ENCODE measurements around the gene KANK2. TPM values are rescaled to one million over a fixed set of nuclear protein-coding genes. Genes with fewer than 3 reads are reported as not detected.

The KANK2 gene
- total and polyA plus RNA-seq, 2 of the 13 experiments (the other 11 are each of a cell fraction or from before 2014, with no cell fraction given) = 5.7 to 12.9 TPM

- TF ChIP-seq ZBTB49 (CRISPR knock-in tag; IDR thresholded peaks at IDR 0.05; ENCODE audit: borderline replicate concordance) (no peak), GFI1 (CRISPR knock-in tag; IDR thresholded peaks at IDR 0.05; ENCODE audit: borderline replicate concordance) (no peak), ATF7 (IDR thresholded peaks at IDR 0.05) (no peak), ATF7 (CRISPR knock-in tag; IDR thresholded peaks at IDR 0.05) (no peak), NR2F1 (CRISPR knock-in tag; IDR thresholded peaks at IDR 0.05) (peak in 1 of 2 experiments; percentile 14; a peak in 1 of 4 replicates), ZNF350 (CRISPR knock-in tag; IDR thresholded peaks at IDR 0.05; ENCODE audit: borderline replicate concordance, low read depth) (no peak), CBX2 (IDR thresholded peaks at IDR 0.05; ENCODE audit: low read depth, low read length) (no peak), CBX2 (CRISPR knock-in tag; IDR thresholded peaks at IDR 0.05; ENCODE audit: low read depth) (no peak), POLR2AphosphoS5 (IDR thresholded peaks at IDR 0.05; ENCODE audit: low read depth, low read length) (peak; percentile 47; the same call in 1 of the 2 replicates), ZNF784 (CRISPR knock-in tag; IDR thresholded peaks at IDR 0.05; ENCODE audit: borderline replicate concordance) (0 out of 2 replicates have a peak, but pooled peaks have one; percentile 23), ZXDC (CRISPR knock-in tag; IDR thresholded peaks at IDR 0.05) (no peak), JDP2 (CRISPR knock-in tag; IDR thresholded peaks at IDR 0.05; ENCODE audit: borderline replicate concordance) (no peak), ZNF569 (CRISPR knock-in tag; IDR thresholded peaks at IDR 0.05; ENCODE audit: borderline replicate concordance) (no peak), SP140L (CRISPR knock-in tag; IDR thresholded peaks at IDR 0.05; ENCODE audit: borderline replicate concordance) (no peak), ZNF713 (CRISPR knock-in tag; IDR thresholded peaks at IDR 0.05) (no peak), GABPA (IDR thresholded peaks at IDR 0.05; ENCODE audit: low read depth, low read length) (no peak), GABPA (CRISPR knock-in tag; IDR thresholded peaks at IDR 0.05; ENCODE audit: low read depth) (peak; percentile 22; the same call in 1 of the 2 replicates), SRSF1 (optimal IDR thresholded peaks at IDR 0.05; ENCODE audit: low read depth, low read length) (no peak), TFDP2 (CRISPR knock-in tag; IDR thresholded peaks at IDR 0.05) (no peak), AGO2 (optimal IDR thresholded peaks at IDR 0.05; ENCODE audit: low read depth, low read length) (peak; percentile 63), ZFP62 (CRISPR knock-in tag; IDR thresholded peaks at IDR 0.05) (no peak), RBAK (CRISPR knock-in tag; IDR thresholded peaks at IDR 0.05) (no peak), EZH2 (conservative IDR thresholded peaks at IDR 0.05; ENCODE audit: low read depth, low read length) (no peak), CCDC6 (CRISPR knock-in tag; IDR thresholded peaks at IDR 0.05) (peak; percentile 69)
These were observed 66.4 kb downstream of the KANK2 start (continued) for GRCh38 chr19:11130824-11131455.

Measured in HepG2 (cell line).